HFF-Myc (cell line): Measurements from ENCODE around the gene TCEAL2.
"Not testable (repeated sequence)": the region's sequence is repeated elsewhere in the genome, so short reads cannot be mapped to it uniquely, and the experiment has no call there.

Experiments
- DNase-seq: peaks from one replicate; pipeline ENCODE4 v3.0.0-alpha.2; 2011; ENCODE audit warnings: low read depth; ENCODE audit errors: extremely low read depth
- H3K4me3 ChIP-seq: replicated peaks from 2 replicates; pipeline ENCODE4 v1.5.1; 2011; ENCODE audit warnings: low read depth, mild to moderate bottlenecking, control low read depth, low read length
- CTCF ChIP-seq: IDR thresholded peaks from 2 replicates; pipeline ENCODE4 v1.5.1; 2012; ENCODE audit warnings: mild to moderate bottlenecking, low read depth, low read length, control low read depth; ENCODE audit errors: missing control alignments

The TCEAL2 gene

GRCh38 chrX:102129473-102129872 lies 4.0 kb downstream of the TCEAL2 start:
- H3K4me3 ChIP-seq: no peak overlapping the region
- DNase-seq: no peak
- TF ChIP-seq CTCF: peak; percentile 3

- TF ChIP-seq CTCF: no peak
- no peak for DNase-seq
- H3K4me3 ChIP-seq: no peak overlapping the region
Measured at GRCh38 chrX:102138064-102138463, 12.6 kb downstream of the TCEAL2 start.

GRCh38 chrX:102140876-102141275 lies 15.4 kb downstream of the TCEAL2 start:
- not testable (repeated sequence) for H3K4me3 ChIP-seq, DNase-seq

- not testable (repeated sequence) for H3K4me3 ChIP-seq, DNase-seq
Measured at GRCh38 chrX:102141631-102142030, 16.2 kb downstream of the TCEAL2 start.

- H3K4me3 ChIP-seq, DNase-seq: not testable (repeated sequence)
Measured at GRCh38 chrX:102142274-102142673, 16.8 kb downstream of the TCEAL2 start, which contains the start of gene TCEAL6. TCEAL6 (minus strand) TSS chrX:102142481.

GRCh38 chrX:102154218-102154860 lies 28.9 kb downstream of the TCEAL2 start:
- no peak for DNase-seq
- H3K4me3 ChIP-seq: no peak overlapping the region
- no peak for TF ChIP-seq CTCF

GRCh38 chrX:102154900-102155805 lies 29.7 kb downstream of the TCEAL2 start:
- no peak overlapping the region for H3K4me3 ChIP-seq
- DNase-seq: no peak
- no peak for TF ChIP-seq CTCF

- no peak for DNase-seq
- no peak within 1 kb of the TSS for H3K4me3 ChIP-seq
- no peak for TF ChIP-seq CTCF
Measured at GRCh38 chrX:102155806-102156179, 30.3 kb downstream of the TCEAL2 start, which contains the start of gene BEX5. BEX5 (minus strand) TSS chrX:102155977; CDS start chrX:102154265, 1,712 bp downstream.
